Liver (tissue), 3 donors: ENCODE measurements around the gene NKX3-2.

ENCODE experiments used
- FOXA1 ChIP-seq: IDR thresholded peaks from 2 replicates; pipeline ENCODE4 v1.6.1; 2016; ENCODE audit warnings: antibody characterized with exemption
- RAD21 ChIP-seq, 2 donors: IDR thresholded peaks; 2 replicates each; pipeline ENCODE4 v1.6.1; 2016; ENCODE audit warnings: antibody characterized with exemption in 2 of 2, mild to moderate bottlenecking in 2 of 2
- YY1 ChIP-seq: IDR thresholded peaks from 2 replicates; pipeline ENCODE4 v1.6.1; 2016; ENCODE audit warnings: antibody characterized with exemption, mild to moderate bottlenecking
- TF ChIP-seq, protein P1 (sequence below): fragments of 150-350 bp; IDR thresholded peaks from 2 replicates; pipeline ENCODE4 v1.5.1; 2017; ENCODE audit warnings: improper control_type of control experiment, low read depth, low read length; ENCODE audit not compliant: missing input control
- TF ChIP-seq, protein P2 (sequence below): IDR thresholded peaks from 2 replicates; pipeline ENCODE4 v1.6.1; 2016; ENCODE audit warnings: antibody characterized with exemption
- donor health status: healthy.
- donor health status: healthy.

DNA sequence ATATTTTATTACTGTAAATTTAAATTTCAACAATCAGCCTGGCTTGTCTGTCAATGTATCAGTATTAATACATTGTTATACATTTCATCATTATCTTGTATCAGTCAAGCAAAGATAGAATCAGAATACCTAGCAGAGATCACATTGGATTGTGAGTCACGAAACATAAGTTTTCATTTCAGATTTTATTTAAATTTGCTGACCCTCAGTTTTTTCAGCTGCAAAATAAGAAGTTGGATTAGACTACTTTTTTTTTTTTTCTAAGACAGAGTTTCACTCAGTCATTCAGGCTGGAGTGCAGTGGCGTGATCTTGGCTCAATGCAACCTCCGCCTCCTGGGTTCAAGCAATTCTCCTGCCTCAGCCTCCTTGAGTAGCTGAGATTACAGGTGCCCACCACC is 33.4 kb upstream of the NKX3-2 start:
- TF ChIP-seq, protein P1, sequence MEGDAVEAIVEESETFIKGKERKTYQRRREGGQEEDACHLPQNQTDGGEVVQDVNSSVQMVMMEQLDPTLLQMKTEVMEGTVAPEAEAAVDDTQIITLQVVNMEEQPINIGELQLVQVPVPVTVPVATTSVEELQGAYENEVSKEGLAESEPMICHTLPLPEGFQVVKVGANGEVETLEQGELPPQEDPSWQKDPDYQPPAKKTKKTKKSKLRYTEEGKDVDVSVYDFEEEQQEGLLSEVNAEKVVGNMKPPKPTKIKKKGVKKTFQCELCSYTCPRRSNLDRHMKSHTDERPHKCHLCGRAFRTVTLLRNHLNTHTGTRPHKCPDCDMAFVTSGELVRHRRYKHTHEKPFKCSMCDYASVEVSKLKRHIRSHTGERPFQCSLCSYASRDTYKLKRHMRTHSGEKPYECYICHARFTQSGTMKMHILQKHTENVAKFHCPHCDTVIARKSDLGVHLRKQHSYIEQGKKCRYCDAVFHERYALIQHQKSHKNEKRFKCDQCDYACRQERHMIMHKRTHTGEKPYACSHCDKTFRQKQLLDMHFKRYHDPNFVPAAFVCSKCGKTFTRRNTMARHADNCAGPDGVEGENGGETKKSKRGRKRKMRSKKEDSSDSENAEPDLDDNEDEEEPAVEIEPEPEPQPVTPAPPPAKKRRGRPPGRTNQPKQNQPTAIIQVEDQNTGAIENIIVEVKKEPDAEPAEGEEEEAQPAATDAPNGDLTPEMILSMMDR = no peak
- TF ChIP-seq RAD21 (IDR thresholded peaks at IDR 0.05) (no peak), FOXA1 (no peak), YY1 (no peak)
- TF ChIP-seq, protein P2, sequence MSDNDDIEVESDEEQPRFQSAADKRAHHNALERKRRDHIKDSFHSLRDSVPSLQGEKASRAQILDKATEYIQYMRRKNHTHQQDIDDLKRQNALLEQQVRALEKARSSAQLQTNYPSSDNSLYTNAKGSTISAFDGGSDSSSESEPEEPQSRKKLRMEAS = no peak
